PC-3 (cell line): Measurements from ENCODE around the gene WHRN. TPM values are rescaled to one million over a fixed set of nuclear protein-coding genes. Genes with fewer than 3 reads are reported as not detected.
A peak's percentile ranks its signal among the peaks of the same experiment; 100 is the strongest.

Experiments used
- ATAC-seq: fragments of 200-7000 bp; cut with Tn5 transposase; 2 replicates; pipeline ENCODE4 v1.9.1; 2020; ENCODE audit warnings: mild to moderate bottlenecking, moderate library complexity
- BruUV-seq: library from RNA; stranded (reverse); fragments of 400-500 nt; replicated peaks from 2 replicates; lab custom pipeline; 2021; lab: Mats Ljungman, UMichigan
- CTCF ChIA-PET: fragments of 300-600 bp; sonication (Branson Sonifier 250); formaldehyde crosslinking; loops from one replicate; lab custom pipeline; 2022; ENCODE audit warnings: antibody characterized with exemption; lab: Charles Lee
- POLR2A ChIA-PET: fragments of 300-600 bp; sonication (Branson Sonifier 250); formaldehyde crosslinking; loops from one replicate; lab custom pipeline; 2022; ENCODE audit warnings: antibody characterized with exemption; ENCODE audit not compliant: unreplicated experiment; lab: Charles Lee
- DNase-seq: peaks from one replicate; pipeline ENCODE4 v3.0.0-alpha.2; 2015
- H2AFZ ChIP-seq: fragments of 300-600 bp; sonication (generic); 2 replicates; pipeline ENCODE4 v1.6.0; 2016; ENCODE audit warnings: antibody characterized with exemption, low read length
- H3F3A ChIP-seq: fragments of 300-600 bp; sonication (generic); one replicate; pipeline ENCODE4 v1.6.0; 2017; ENCODE audit warnings: antibody characterized with exemption, low read length, control low read depth, mild to moderate bottlenecking; ENCODE audit not compliant: unreplicated experiment
- H3K27ac ChIP-seq: fragments of 300-600 bp; sonication (generic); 2 replicates; pipeline ENCODE4 v1.5.1; 2016; ENCODE audit warnings: mild to moderate bottlenecking, low read length
- H3K27me3 ChIP-seq: fragments of 300-600 bp; sonication (generic); 2 replicates; pipeline ENCODE4 v1.6.1; 2016; ENCODE audit warnings: low read length, mixed read lengths
- H3K36me3 ChIP-seq: fragments of 300-600 bp; sonication (generic); 2 replicates; pipeline ENCODE4 v1.6.1; 2016; ENCODE audit warnings: low read depth, mixed run types, low read length, mixed read lengths
- H3K4me1 ChIP-seq: fragments of 300-600 bp; sonication (generic); 2 replicates; pipeline ENCODE4 v1.5.1; 2016; ENCODE audit warnings: low read length; ENCODE audit not compliant: insufficient read depth
- H3K4me2 ChIP-seq: fragments of 300-600 bp; sonication (generic); 2 replicates; pipeline ENCODE4 v1.6.0; 2016; ENCODE audit warnings: low read length
- H3K4me3 ChIP-seq: fragments of 300-600 bp; sonication (generic); 2 replicates; pipeline ENCODE4 v1.5.1; 2016; ENCODE audit warnings: mild to moderate bottlenecking, low read length, mixed read lengths
- H3K79me2 ChIP-seq: fragments of 300-600 bp; sonication (generic); 2 replicates; pipeline ENCODE4 v1.6.1; 2017; ENCODE audit warnings: low read length, mixed read lengths
- H3K9ac ChIP-seq: fragments of 300-600 bp; sonication (generic); 2 replicates; pipeline ENCODE4 v1.6.0; 2016; ENCODE audit warnings: mild to moderate bottlenecking, low read length
- H3K9me2 ChIP-seq: fragments of 300-600 bp; sonication (generic); replicated peaks from 2 replicates; pipeline ENCODE4 v1.6.1; 2016; ENCODE audit warnings: mixed run types, low read length, mixed read lengths
- H3K9me3 ChIP-seq: fragments of 300-600 bp; sonication (generic); 2 replicates; pipeline ENCODE4 v1.6.1; 2016; ENCODE audit warnings: low read length, mixed read lengths
- H4K20me1 ChIP-seq: fragments of 300-600 bp; sonication (generic); 2 replicates; pipeline ENCODE4 v1.6.1; 2016; ENCODE audit warnings: low read length, mixed read lengths
- CTCF ChIP-seq: fragments of 300-600 bp; sonication (generic); conservative IDR thresholded peaks from 2 replicates; pipeline ENCODE4 v1.5.1; 2017; ENCODE audit warnings: antibody characterized with exemption, low read depth, mild to moderate bottlenecking, low read length
- EZH2 ChIP-seq: fragments of 300-600 bp; sonication (generic); IDR thresholded peaks from one replicate; pipeline ENCODE4 v1.6.1; 2017; ENCODE audit warnings: antibody characterized with exemption, mild to moderate bottlenecking, low read length; ENCODE audit not compliant: unreplicated experiment
- EZH2phosphoT487 ChIP-seq: fragments of 300-600 bp; sonication (generic); IDR thresholded peaks from 2 replicates; pipeline ENCODE4 v1.6.1; 2018; ENCODE audit warnings: mild to moderate bottlenecking, antibody characterized with exemption, low read length, borderline replicate concordance
- intact Hi-C: fragments of 100-400 bp; cut with micrococcal nuclease; formaldehyde crosslinking; loops from 2 replicates; pipeline ENCODE4 v1.9.0; 2023
- total RNA-seq: library from RNA; depleted of rRNA; stranded (reverse); fragments of >200 nt; gene quantifications from 2 replicates; pipeline ENCODE4 v1.2.3, GENCODE V29; 2014

WHRN gene
- total RNA-seq, 1 experiment from 2014 or later, result 10.5 TPM

- TF ChIP-seq EZH2 (no peak), EZH2phosphoT487 (no peak)
- BruUV-seq, result no TSS peak
- Histone ChIP-seq H2AFZ (no peak overlapping the region), H3F3A (no peaks in the 10 kb centered on the region), H3K4me2 (no peak overlapping the region), H3K9me3 (no peaks in the 10 kb centered on the region), H3K9me2 (no peaks in the 10 kb centered on the region), H3K79me2 (no peaks in the 10 kb centered on the region), H3K27ac (no peak overlapping the region), H3K9ac (no peak overlapping the region), H3K4me1 (peaks cover 4% of the 10 kb centered on the region; the same call in 1 of the 2 replicates), H3K27me3 (no peaks in the 10 kb centered on the region), H3K36me3 (no peaks in the 10 kb centered on the region), H4K20me1 (no peaks in the 10 kb centered on the region), H3K4me3 (no peak overlapping the region)
- ChIA-PET CTCF (no interaction called here), POLR2A (no interaction called here)
- ATAC-seq (peak; percentile 45), DNase-seq (peak; percentile 44)
- intact Hi-C loops, result no loop called here
Observed at GRCh38 chr9:114430457-114430856, 74.8 kb downstream of the WHRN start.

GRCh38 chr9:114429488-114429887, 75.8 kb downstream of the WHRN start:
- H3K4me1 ChIP-seq, result peaks cover 4% of the 10 kb centered on the region; the same call in 1 of the 2 replicates

GRCh38 chr9:114428466-114428865, 76.8 kb downstream of the WHRN start:
- H3K9me2 ChIP-seq, result no peaks in the 10 kb centered on the region
- ChIA-PET CTCF (no interaction called here), POLR2A (no interaction called here)
- H3K4me1 ChIP-seq, result peaks cover 4% of the 10 kb centered on the region; the same call in 1 of the 2 replicates
- no peak for ATAC-seq
- H4K20me1 ChIP-seq, result no peaks in the 10 kb centered on the region
- no peak for DNase-seq
- no peak overlapping the region for H3K9ac ChIP-seq
- TF ChIP-seq CTCF (no peak), EZH2 (no peak), EZH2phosphoT487 (no peak)
- H2AFZ ChIP-seq, result no peak overlapping the region
- intact Hi-C loops, result no loop called here
- no peaks in the 10 kb centered on the region for H3F3A ChIP-seq
- no peaks in the 10 kb centered on the region for H3K79me2 ChIP-seq
- no peaks in the 10 kb centered on the region for H3K27me3 ChIP-seq
- H3K36me3 ChIP-seq, result no peaks in the 10 kb centered on the region
- H3K4me3 ChIP-seq, result no peak overlapping the region
- H3K9me3 ChIP-seq, result no peaks in the 10 kb centered on the region
- no TSS peak for BruUV-seq
- H3K4me2 ChIP-seq, result no peak overlapping the region
- no peak overlapping the region for H3K27ac ChIP-seq

More at GRCh38 chr9:114429488-114429887, 75.8 kb downstream of the WHRN start:
- ATAC-seq (no peak), DNase-seq (no peak)
- ChIA-PET CTCF (no interaction called here), POLR2A (no interaction called here)
- Histone ChIP-seq H3K9me3 (no peaks in the 10 kb centered on the region), H3K27me3 (no peaks in the 10 kb centered on the region), H3K4me3 (no peak overlapping the region), H3K4me2 (no peak overlapping the region), H3K79me2 (no peaks in the 10 kb centered on the region), H3K27ac (no peak overlapping the region), H3K9me2 (no peaks in the 10 kb centered on the region), H4K20me1 (no peaks in the 10 kb centered on the region), H2AFZ (no peak overlapping the region), H3F3A (no peaks in the 10 kb centered on the region), H3K9ac (no peak overlapping the region), H3K36me3 (no peaks in the 10 kb centered on the region)
- intact Hi-C loops, result no loop called here
- TF ChIP-seq CTCF (no peak), EZH2phosphoT487 (no peak), EZH2 (no peak)
- BruUV-seq, result no TSS peak
